HepG2 (cell line): Measurements from ENCODE around the gene CASZ1. TPM values are rescaled to one million over a fixed set of nuclear protein-coding genes. Genes with fewer than 3 reads are reported as not detected.

ENCODE experiments used
- ETV5 ChIP-seq: IDR thresholded peaks from 2 replicates; pipeline ENCODE4 v1.6.1; 2018; ENCODE audit warnings: missing biosample characterization, missing genetic modification reagents, inconsistent platforms, borderline replicate concordance
- HDAC1 ChIP-seq: sonication (generic); formaldehyde crosslinking; IDR thresholded peaks from 2 replicates; pipeline ENCODE4 v1.5.1; 2020; ENCODE audit warnings: mild to moderate bottlenecking, missing genetic modification reagents
- KDM6A ChIP-seq: IDR thresholded peaks from 2 replicates; pipeline ENCODE4 v1.6.1; 2016; ENCODE audit warnings: low read depth
- MAX ChIP-seq: IDR thresholded peaks from 2 replicates; pipeline ENCODE4 v1.6.1; 2012; ENCODE audit warnings: inconsistent platforms
- NONO ChIP-seq, 2 experiments: fragments of 450-650 bp in 1 of 2; sonication (generic) in 1 of 2; formaldehyde crosslinking in 1 of 2; IDR thresholded peaks in 1 of 2; conservative IDR thresholded peaks in 1 of 2; 2 replicates each; pipeline versions ENCODE4 v1.6.1 to v1.8.0; 2017 to 2022; ENCODE audit warnings: mild to moderate bottlenecking in 1 of 2, missing genetic modification reagents in 1 of 2, moderate library complexity in 1 of 2
- NR2F6 ChIP-seq, 2 experiments: IDR thresholded peaks; 2 replicates each; pipeline ENCODE4 v1.6.1; 2016; ENCODE audit warnings: antibody characterized with exemption in 1 of 2, mild to moderate bottlenecking in 1 of 2
- PATZ1 ChIP-seq: sonication (generic); formaldehyde crosslinking; IDR thresholded peaks from 2 replicates; pipeline ENCODE4 v1.4.0; 2020; ENCODE audit warnings: missing genetic modification reagents
- PRDM4 ChIP-seq: sonication (generic); formaldehyde crosslinking; IDR thresholded peaks from 2 replicates; pipeline ENCODE4 v1.9.0; 2021; ENCODE audit warnings: missing genetic modification reagents, borderline replicate concordance
- RELA ChIP-seq: sonication (generic); formaldehyde crosslinking; IDR thresholded peaks from 2 replicates; pipeline ENCODE4 v1.4.0; 2020; ENCODE audit warnings: missing genetic modification reagents
- SOX5 ChIP-seq: IDR thresholded peaks from 2 replicates; pipeline ENCODE4 v1.6.1; 2016; ENCODE audit warnings: borderline replicate concordance
- SSRP1 ChIP-seq: IDR thresholded peaks from 2 replicates; pipeline ENCODE4 v1.6.1; 2016; ENCODE audit warnings: control low read depth
- UBTF ChIP-seq: sonication (generic); formaldehyde crosslinking; IDR thresholded peaks from 2 replicates; pipeline ENCODE4 v1.4.0; 2020; ENCODE audit warnings: mild to moderate bottlenecking, missing genetic modification reagents
- ZBTB33 ChIP-seq: sonication (generic); formaldehyde crosslinking; IDR thresholded peaks from 2 replicates; pipeline ENCODE4 v1.4.0; 2020; ENCODE audit warnings: missing genetic modification reagents
- ZBTB42 ChIP-seq: sonication (generic); formaldehyde crosslinking; IDR thresholded peaks from 2 replicates; pipeline ENCODE4 v1.5.0; 2020; ENCODE audit warnings: mild to moderate bottlenecking, missing genetic modification reagents
- ZNF180 ChIP-seq: sonication (generic); formaldehyde crosslinking; IDR thresholded peaks from 2 replicates; pipeline ENCODE4 v1.4.0; 2020; ENCODE audit warnings: low read depth, missing genetic modification reagents, borderline replicate concordance
- ZNF773 ChIP-seq: sonication (generic); formaldehyde crosslinking; IDR thresholded peaks from 2 replicates; pipeline ENCODE4 v1.4.0; 2020; ENCODE audit warnings: missing genetic modification reagents, borderline replicate concordance
- ZNF788 ChIP-seq: sonication (generic); formaldehyde crosslinking; IDR thresholded peaks from 2 replicates; pipeline ENCODE4 v1.5.0; 2020; ENCODE audit warnings: mild to moderate bottlenecking, missing genetic modification reagents, borderline replicate concordance
- ZNF883 ChIP-seq: sonication (generic); formaldehyde crosslinking; IDR thresholded peaks from 2 replicates; pipeline ENCODE4 v1.5.1; 2020; ENCODE audit warnings: mild to moderate bottlenecking, missing genetic modification reagents; ENCODE audit errors: not compliant biosample characterization
- ZSCAN31 ChIP-seq: sonication (generic); formaldehyde crosslinking; IDR thresholded peaks from 2 replicates; pipeline ENCODE4 v1.5.0; 2020; ENCODE audit warnings: low read depth, mild to moderate bottlenecking, missing genetic modification reagents
- polyA plus RNA-seq, 8 experiments: library from polyadenylated mRNA; depleted of rRNA in 3 of 8; stranded (reverse) in 7 of 8; unstranded in 1 of 8; fragments of >200 nt; fragmentation: Illumina TruSeq in 4 of 8; extraction: Trizol in 4 of 8; gene quantifications; 2 replicates each; pipeline versions ENCODE4 v1.2.1 to v1.2.3, GENCODE V29; 2011 to 2016; ENCODE audit warnings: low read depth in 4 of 8, missing spikeins in 1 of 8, mixed read lengths in 1 of 8; ENCODE audit not compliant: insufficient read depth in 1 of 8
- total RNA-seq, 5 experiments: library from RNA; depleted of rRNA; stranded (reverse); fragments of >200 nt; fragmentation: Illumina TruSeq; extraction: Trizol; gene quantifications; 2 replicates each; pipeline ENCODE4 v1.2.3, GENCODE V29; 2016; ENCODE audit warnings: low read depth in 1 of 5

Gene CASZ1
- total and polyA plus RNA-seq, 2 of the 13 experiments (the other 11 are each of a cell fraction or from before 2014, with no cell fraction given): 1.9 to 3.7 TPM

GRCh38 chr1:10667861-10668761, 128.3 kb downstream of the CASZ1 start (continued):
- TF ChIP-seq NONO (IDR thresholded peaks at IDR 0.05) (no peak), NONO (CRISPR knock-in tag; conservative IDR thresholded peaks at IDR 0.05) (0 out of 2 replicates have a peak, but pooled peaks have one; percentile 27), ZNF773 (CRISPR knock-in tag) (no peak), SOX5 (CRISPR knock-in tag) (peak; percentile 55; the same call in 1 of the 2 replicates), ZNF788 (0 out of 2 replicates have a peak, but pooled peaks have one; percentile 41), PATZ1 (CRISPR knock-in tag) (peak; percentile 37; the same call in 1 of the 2 replicates), NR2F6 (IDR thresholded peaks at IDR 0.05) (no peak), NR2F6 (CRISPR knock-in tag; IDR thresholded peaks at IDR 0.05) (no peak), ZBTB42 (CRISPR knock-in tag) (0 out of 2 replicates have a peak, but pooled peaks have one; percentile 43), SSRP1 (CRISPR knock-in tag) (no peak), ZNF883 (no peak), ZSCAN31 (CRISPR knock-in tag) (no peak), PRDM4 (CRISPR knock-in tag) (no peak), KDM6A (no peak), HDAC1 (no peak; the same call in 1 of the 2 replicates), MAX (peak; percentile 59; the same call in 1 of the 2 replicates), UBTF (peak; percentile 62; the same call in 1 of the 2 replicates), ZNF180 (CRISPR knock-in tag) (no peak), ETV5 (CRISPR knock-in tag) (0 out of 2 replicates have a peak, but pooled peaks have one; percentile 24), ZBTB33 (peak; percentile 97), RELA (0 out of 2 replicates have a peak, but pooled peaks have one; percentile 49)
